Chondrocyte (in vitro differentiated cells): ENCODE results near the gene DAPK3. TPM values are rescaled to one million over a fixed set of nuclear protein-coding genes. Genes with fewer than 3 reads are reported as not detected.

ENCODE experiments used
- DNase-seq: peaks from one replicate; pipeline ENCODE4 v3.0.0; 2021; ENCODE audit warnings: mixed read lengths, low spot score
- H3K27ac Mint-ChIP-seq: one replicate; pipeline ENCODE4 v1.8.0; 2021; ENCODE audit warnings: mild to moderate bottlenecking, moderate library complexity, mixed read lengths; ENCODE audit not compliant: unreplicated experiment
- H3K27me3 Mint-ChIP-seq: 2 replicates; pipeline ENCODE4 v1.8.0; 2021; ENCODE audit warnings: low read depth, mixed read lengths
- H3K36me3 Mint-ChIP-seq: 2 replicates; pipeline ENCODE4 v1.8.0; 2021; ENCODE audit warnings: low read depth, mixed read lengths
- H3K4me1 Mint-ChIP-seq: 2 replicates; pipeline ENCODE4 v1.8.0; 2021; ENCODE audit warnings: low read depth, mild to moderate bottlenecking, mixed read lengths
- H3K4me3 Mint-ChIP-seq: one replicate; pipeline ENCODE4 v1.8.0; 2021; ENCODE audit warnings: mild to moderate bottlenecking, moderate library complexity, mixed read lengths; ENCODE audit not compliant: unreplicated experiment
- H3K9me3 Mint-ChIP-seq: 2 replicates; pipeline ENCODE4 v1.8.0; 2021; ENCODE audit warnings: low read depth, mixed read lengths
- CTCF ChIP-seq: fragments of 200-600 bp; sonication (generic); IDR thresholded peaks from 2 replicates; pipeline ENCODE4 v1.5.0; 2021; ENCODE audit warnings: antibody characterized with exemption, mild to moderate bottlenecking, moderate library complexity
- total RNA-seq: library from RNA; stranded (reverse); gene quantifications from 3 replicates; pipeline ENCODE4 v1.2.1, GENCODE V29; 2021

Gene DAPK3
- total RNA-seq, 1 donor from 2014 or later, result 185 TPM

- H3K36me3 Mint-ChIP-seq, result peaks cover 37% of the 10 kb centered on the region
- H3K4me1 Mint-ChIP-seq, result peaks cover 55% of the 10 kb centered on the region
- H3K27me3 Mint-ChIP-seq, result no peaks in the 10 kb centered on the region
- peak overlapping the region; percentile 93 for H3K4me3 Mint-ChIP-seq
- no peak for DNase-seq
- no peak for TF ChIP-seq CTCF
- peak overlapping the region; percentile 95 for H3K27ac Mint-ChIP-seq
- no peaks in the 10 kb centered on the region for H3K9me3 Mint-ChIP-seq
Measured at GRCh38 chr19:3984584-3984907, 13.6 kb upstream of the DAPK3 start.

GRCh38 chr19:3983936-3984583 lies 13.2 kb upstream of the DAPK3 start:
- Mint-ChIP-seq H3K36me3 (peaks cover 42% of the 10 kb centered on the region), H3K4me1 (peaks cover 55% of the 10 kb centered on the region)
- DNase-seq, result no peak

GRCh38 chr19:3983542-3983914 lies 12.6 kb upstream of the DAPK3 start:
- no peak for DNase-seq
- Mint-ChIP-seq H3K9me3 (no peaks in the 10 kb centered on the region), H3K4me1 (peaks cover 55% of the 10 kb centered on the region), H3K4me3 (peak overlapping the region; percentile 93), H3K27ac (peak overlapping the region; percentile 95), H3K27me3 (no peaks in the 10 kb centered on the region), H3K36me3 (peaks cover 44% of the 10 kb centered on the region)
- TF ChIP-seq CTCF, result no peak

More at GRCh38 chr19:3983936-3984583, 13.2 kb upstream of the DAPK3 start:
- H3K9me3 Mint-ChIP-seq, result no peaks in the 10 kb centered on the region
- no peaks in the 10 kb centered on the region for H3K27me3 Mint-ChIP-seq
- H3K27ac Mint-ChIP-seq, result peak overlapping the region; percentile 95
- peak overlapping the region; percentile 93 for H3K4me3 Mint-ChIP-seq
- no peak for TF ChIP-seq CTCF

GRCh38 chr19:3982701-3983541 lies 12.0 kb upstream of the DAPK3 start:
- peaks cover 54% of the 10 kb centered on the region for H3K4me1 Mint-ChIP-seq
- TF ChIP-seq CTCF, result no peak
- peak overlapping the region; percentile 93 for H3K4me3 Mint-ChIP-seq
- peak overlapping the region; percentile 95 for H3K27ac Mint-ChIP-seq
- no peaks in the 10 kb centered on the region for H3K27me3 Mint-ChIP-seq
- peaks cover 47% of the 10 kb centered on the region for H3K36me3 Mint-ChIP-seq
- no peak for DNase-seq
- H3K9me3 Mint-ChIP-seq, result no peaks in the 10 kb centered on the region

GRCh38 chr19:3981736-3982681 lies 11.1 kb upstream of the DAPK3 start:
- Mint-ChIP-seq H3K4me3 (no peak overlapping the region), H3K27me3 (no peaks in the 10 kb centered on the region), H3K27ac (peak overlapping the region; percentile 95), H3K36me3 (peaks cover 54% of the 10 kb centered on the region), H3K4me1 (peaks cover 47% of the 10 kb centered on the region), H3K9me3 (no peaks in the 10 kb centered on the region)
- TF ChIP-seq CTCF, result no peak
- DNase-seq, result no peak
